HG02642 (cell line): ENCODE data around the gene ILF2.

Experiments
- ATAC-seq: cut with Tn5 transposase; IDR thresholded peaks from one replicate; pipeline ENCODE4 v1.9.1; 2021; ENCODE audit warnings: mild to moderate bottlenecking; ENCODE audit not compliant: unreplicated experiment, poor library complexity

ILF2 gene

DNA sequence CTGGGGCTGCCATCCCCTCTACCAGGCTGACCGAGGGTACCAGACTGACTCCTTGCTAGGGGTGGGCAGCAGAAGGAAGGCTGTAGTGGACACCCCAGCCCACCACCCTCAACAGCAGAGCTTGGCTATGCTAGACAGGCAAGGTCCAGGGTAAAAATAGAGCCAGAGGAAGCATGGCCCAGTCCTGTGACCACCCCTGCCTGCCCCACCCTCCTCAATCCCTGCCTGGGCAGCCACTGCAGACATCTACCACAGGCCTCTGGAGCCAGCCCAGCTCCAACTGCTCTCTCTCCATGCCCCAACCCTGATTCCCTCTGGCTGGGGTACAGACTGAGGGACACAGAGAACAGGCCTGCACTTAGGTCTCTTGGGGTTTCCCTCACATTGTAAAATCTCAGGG, 40.8 kb downstream of the ILF2 start:
- no peak for ATAC-seq

DNA sequence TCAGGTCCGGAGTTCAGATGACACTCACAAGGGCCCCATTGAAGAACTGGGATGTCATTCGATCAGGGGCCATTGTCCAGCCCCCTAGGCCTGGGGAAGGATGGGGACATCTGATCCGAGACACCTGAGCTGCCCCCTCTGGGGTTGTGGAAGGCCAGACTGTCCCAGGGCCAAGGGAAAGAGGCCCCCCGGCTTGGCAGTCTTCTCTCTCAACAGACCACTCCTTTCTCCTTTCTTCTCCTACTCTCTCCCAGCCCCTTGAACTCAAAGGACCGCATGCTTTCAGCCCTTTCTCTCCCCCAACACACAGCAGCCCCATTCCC, 41.5 kb downstream of the ILF2 start:
- ATAC-seq, result no peak

DNA sequence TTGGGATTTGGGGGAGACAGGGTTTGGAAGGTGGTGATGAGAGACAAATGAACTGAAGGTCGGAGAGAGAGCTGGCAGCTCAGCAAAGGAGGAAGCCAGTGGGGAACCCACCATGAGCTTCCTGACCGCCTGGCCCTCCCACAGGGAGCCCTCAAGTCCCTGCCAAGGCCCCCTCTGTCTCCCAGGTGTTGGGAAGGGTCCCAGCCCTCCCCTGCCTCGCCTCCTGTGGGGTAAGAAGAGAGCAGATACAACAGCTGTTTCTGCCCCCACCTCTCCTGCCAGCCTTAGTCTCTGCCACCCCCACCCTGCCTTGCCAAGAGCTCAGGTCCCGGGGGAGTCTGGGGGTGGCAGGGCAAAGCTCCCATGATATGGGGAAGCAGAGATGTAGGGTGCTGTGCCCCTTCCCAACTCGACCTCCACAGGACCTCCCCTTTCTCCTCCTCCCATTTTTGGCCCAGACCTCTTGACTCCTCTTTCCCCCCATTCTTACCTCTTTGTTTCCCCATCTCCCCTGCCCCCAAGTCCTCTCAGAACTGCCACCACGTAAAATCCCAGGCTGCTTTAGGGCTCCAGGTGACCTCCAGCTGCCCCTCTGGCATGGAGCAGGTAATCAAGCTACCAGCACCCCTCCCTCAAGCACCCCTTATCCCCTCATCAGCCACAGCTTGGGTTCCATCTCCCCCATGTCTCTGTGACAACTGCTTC, 42.0 kb downstream of the ILF2 start:
- no peak for ATAC-seq

DNA sequence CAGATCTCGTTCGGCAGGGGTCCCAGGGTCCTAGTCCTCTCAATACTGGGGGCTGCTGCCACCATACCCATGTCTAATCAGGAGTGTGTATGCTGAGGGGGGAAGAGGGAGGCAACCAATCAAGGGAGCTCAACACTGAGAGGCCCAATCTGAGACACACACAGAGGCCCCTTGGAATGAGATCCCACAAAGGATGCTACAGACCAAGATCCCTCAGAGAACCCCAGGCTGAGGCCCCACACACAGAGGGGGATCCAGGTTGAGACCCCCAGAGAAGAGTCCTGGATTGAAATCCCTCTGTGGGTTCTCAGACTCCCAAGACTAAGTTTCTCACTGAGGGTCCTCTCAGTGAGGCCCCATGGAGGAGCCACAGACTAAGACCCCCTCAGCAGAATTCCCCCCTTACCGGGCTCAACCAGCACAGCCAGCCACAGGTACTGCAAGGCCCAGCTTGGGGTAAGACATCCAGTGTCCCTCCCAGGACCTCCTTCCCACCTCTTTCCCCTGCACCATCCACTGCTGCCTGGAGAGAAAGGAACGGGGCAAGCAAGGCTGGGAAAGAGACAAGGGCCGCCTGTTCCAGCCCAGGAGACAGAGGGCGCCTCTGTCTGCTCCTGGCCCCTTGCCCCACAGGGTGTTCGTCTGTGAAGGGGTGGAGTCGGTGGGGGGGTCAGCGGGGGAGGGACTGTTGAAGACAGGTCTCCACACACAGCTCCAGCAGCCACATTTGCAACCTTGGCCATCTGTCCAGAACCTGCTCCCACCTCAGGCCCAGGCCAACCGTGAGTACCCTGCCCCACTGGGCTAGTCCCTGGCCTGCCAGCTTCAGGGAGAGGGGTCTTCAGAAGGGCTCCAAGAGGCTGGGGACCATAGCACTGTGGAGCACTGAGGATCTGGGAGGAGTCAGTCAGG, 42.8 kb downstream of the ILF2 start, which contains the start of gene S100A1:
Gene S100A1 (plus strand): TSS at position 720 of the 912 bp plus-strand sequence. CDS start 2,088 bp downstream, outside the sequence.
- ATAC-seq, result no peak

DNA sequence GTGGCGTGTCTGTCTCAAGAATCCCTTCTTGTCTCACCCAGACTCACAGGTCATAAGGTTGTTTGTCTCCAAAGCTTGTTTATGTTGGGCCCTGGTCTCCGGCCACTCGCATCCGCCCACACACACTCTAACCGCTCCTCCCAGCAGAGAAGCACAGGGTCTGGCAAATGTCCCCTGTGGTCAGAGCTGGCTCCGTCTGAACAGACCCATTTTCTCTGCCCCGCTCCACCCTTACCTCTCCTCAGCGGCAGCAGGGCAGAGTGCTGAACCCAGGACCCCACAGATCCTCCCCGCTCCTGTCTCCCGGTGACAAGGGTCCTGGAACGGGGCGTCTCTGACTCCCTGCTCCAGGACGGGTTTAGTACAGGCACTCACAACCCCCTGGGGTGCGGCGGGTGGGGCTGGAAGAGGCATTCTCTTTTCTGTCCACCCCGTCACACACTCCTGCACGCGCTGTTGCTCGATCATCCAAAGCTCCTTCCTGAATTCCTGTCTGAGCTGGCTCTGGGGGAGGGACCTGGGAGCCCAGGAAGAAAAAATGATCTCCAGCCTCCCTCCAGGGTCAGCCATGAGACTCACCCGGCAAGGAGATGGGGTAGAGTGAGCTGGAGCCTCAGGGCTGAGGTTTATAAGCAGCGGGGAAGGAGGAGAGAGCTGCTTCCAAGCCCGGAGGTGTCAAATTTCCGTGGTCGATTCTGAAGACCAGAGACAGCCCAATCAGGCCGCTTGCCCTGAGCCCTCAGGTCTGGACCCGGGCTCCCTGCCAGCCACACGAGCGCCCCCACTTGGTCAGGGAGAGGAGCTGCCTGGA, 43.7 kb downstream of the ILF2 start, which contains the start of gene S100A13:
Gene S100A13 (minus strand): TSS at position 602 of the 811 bp plus-strand sequence. CDS start 1,033 bp downstream, outside the sequence.
- no peak for ATAC-seq

DNA sequence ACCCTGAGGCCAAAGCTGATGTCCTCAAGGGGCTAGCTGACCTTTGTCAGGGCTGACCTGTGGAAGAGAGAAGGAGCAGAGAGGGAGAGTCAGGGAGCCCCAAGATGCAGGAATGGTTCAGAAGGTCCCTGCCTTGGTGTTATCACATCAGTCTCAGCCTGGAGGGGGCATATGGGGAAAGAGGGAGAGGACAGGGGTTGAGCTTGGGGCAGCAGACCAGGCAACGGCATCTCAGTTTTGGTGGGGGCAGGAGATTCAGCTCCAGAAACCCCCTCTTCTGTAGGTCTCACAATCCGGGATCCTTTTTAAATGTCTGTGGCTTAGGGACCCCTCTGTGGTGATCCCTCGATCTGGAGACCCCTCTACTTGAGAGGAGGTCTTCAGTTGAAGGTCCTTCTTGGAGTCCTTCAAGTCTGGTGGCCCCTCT, 44.3 kb downstream of the ILF2 start:
- ATAC-seq, result no peak

DNA sequence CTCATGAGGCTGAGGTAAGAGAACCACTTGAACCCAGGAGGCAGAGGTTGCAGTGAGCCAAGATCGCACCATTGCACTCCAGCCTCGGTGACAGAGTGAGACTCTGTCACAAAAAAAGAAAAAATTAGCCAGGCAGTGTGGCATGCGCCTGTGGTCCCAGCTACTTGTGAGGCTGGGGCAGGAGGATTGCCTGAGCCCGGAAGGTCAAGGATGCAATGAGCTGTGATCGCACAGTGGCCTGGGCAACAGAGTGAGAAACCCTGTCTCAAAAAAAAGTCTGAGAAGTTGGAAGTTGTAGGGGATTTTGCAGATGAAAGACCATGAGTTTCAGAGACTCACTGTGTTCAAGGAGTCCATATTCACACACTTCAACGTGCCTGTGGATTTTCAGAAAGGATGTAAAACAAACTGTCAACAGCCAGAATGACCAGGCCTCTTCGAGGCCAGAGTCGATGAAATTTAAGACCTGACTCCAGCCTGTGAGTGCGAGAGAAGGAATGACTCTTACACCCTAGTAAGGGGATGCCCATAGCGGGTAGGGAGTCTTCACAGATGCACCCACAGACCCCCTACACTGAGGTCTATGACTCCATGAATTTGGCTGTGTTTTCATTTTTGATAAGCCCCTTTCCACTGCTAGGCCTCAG, 45.7 kb downstream of the ILF2 start:
- no peak for ATAC-seq

DNA sequence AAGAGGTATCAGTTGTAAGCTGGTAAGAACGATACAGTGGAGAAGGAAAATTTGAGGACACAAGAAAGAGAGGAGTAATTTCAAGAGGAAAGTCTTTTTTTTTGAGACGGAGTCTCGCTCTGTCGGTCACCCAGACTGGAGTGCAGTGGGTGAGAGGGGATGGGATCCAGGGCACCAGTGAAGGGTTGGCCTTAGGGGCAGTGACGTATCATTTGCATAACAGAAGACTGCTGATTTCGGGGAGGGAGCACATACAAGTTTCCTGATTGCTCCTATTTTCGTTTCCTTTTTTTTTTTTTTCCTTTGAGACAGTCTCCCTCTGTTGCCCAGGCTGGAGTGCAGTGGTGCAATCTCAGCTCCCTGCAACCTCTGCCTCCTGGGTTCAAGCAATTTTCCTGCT, 47.7 kb downstream of the ILF2 start:
- ATAC-seq, result no peak

DNA sequence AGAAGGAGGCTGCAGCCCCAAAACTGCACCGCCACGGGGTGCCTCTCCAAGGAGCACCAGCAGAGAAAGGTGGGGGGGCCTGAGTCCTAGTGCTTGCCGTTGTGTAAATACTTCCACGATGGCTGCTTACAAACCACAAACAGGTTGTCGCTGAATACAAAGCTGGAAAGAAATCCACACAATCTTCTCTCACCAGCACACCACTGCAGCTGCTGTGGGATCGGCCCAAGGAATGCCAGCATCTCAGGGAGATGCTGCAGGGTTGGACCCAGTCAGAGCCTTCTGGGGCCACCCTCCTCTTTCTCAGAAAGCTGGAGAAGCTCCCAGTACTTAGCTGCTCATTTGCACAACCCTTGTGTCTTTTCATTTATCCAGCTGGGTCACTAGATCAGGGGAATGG, 51.6 kb downstream of the ILF2 start:
- ATAC-seq, result no peak

DNA sequence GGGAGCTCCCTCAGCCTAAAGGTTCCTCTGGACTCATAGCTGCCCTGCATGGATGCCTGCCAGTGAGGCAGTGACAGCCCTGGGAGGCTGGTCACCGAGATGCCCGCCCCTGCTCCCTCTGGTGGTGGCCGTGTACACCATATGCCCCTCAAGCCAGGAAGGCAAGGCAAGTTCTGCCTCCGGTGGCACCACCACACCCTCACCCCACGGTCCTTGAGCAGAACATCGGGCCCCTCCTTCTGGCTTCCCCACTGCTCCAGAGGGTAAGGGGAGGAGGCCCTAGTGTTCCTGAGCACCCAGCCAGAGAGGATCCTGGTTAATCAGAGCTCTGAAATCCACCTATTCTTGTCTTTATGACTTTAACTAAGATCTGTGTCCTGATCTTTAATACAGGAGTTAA, 53.1 kb downstream of the ILF2 start:
- ATAC-seq, result peak; percentile 71

DNA sequence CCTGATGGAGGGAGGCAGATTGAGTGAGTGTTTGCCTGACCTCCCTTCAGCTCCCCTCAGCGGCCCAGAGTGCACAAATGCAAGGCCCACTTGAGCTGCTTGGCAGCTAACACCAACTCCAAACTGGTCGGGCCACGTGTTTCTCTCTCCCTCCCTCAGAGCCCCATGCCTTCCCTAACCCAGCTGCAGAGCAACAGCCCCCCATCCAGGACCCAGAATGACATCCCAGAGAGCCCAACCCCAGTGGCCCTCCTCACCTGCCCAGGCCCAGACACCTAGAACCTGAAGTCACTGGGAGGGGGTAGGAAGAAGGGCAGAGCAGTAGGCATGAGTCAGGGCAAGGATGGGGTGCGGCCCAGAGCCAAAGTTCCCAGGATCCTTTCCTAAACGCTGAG, 53.9 kb downstream of the ILF2 start:
- ATAC-seq, result no peak

DNA sequence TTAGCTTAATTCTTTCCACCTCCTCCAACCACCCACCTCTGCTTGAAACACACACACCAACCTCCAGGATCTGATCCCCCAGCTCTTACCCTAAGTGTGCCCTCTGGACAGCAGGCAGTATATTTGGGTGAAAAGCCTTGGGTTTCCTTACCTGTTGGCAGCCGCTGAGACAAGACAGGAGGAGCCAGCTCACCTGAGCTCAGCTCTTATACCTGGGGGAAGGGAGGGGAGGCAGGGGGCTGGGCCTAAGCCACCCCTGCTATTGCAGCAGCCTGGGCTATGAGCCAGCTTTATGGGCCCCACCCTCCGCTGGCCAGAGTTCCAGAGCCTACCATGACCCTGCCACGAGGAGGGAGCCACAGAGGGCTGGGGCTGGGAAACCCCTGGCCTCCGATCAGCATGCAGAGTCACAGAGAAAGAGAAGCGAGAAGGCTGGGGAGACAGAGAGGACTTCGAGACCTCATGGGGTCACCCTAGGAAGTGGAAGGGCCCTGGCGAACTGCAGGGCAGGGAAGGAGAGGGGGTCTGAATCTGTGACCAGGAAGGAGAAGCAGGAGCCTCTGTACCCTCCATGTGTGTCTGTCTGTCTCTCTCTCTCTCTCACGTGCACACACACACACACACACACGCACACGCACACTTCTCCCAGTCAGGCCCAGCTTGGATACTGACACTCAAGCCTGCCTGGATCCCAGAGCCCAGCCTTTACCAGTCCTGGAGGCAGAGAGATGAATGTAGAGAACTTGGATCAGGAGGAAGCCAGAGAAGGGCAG, 54.5 kb downstream of the ILF2 start, which contains the start of gene S100A14:
Gene S100A14 (minus strand): TSS at position 182 of the 773 bp plus-strand sequence. CDS start 467 bp downstream, outside the sequence.
- no peak for ATAC-seq

DNA sequence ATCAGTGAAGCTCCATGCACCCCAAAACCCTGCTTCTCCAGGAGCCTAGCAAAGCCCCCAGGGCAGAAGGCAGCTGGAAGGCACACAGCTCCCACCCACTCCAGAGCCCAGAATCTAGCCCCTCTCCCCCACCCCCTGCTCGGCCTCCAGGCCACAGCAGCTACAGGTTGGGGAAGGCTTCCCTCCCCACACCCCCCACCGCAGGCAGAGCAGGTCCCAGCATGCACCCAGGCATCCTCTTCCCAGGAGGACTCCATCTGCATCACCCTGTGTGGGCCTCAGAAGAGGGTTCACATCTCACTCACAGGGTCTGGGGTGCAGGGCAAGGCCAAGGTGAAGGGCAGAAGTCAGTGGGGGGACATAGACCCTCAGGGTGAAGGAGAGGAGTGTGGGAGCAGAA, 55.4 kb downstream of the ILF2 start:
- no peak for ATAC-seq

DNA sequence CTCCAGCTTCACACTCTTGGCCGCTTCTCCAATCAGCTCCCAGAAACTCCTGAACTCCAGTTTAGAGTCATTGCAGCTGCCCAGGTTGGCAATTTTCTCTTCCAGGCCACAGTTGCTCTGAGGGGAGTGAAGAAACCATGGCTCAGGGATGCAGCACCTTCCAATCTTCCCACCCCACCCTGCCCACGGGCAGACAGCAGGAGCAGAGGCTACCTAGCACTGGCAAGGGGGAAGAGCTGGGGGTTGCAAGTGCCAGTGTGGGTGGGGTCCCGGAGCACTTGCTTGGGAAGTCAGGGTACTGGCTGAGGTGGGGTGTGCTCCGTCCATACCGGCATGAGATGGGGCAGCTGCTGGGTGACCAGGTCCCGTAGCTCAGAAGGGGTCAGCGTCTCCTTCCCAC, 55.9 kb downstream of the ILF2 start:
- ATAC-seq, result no peak

DNA sequence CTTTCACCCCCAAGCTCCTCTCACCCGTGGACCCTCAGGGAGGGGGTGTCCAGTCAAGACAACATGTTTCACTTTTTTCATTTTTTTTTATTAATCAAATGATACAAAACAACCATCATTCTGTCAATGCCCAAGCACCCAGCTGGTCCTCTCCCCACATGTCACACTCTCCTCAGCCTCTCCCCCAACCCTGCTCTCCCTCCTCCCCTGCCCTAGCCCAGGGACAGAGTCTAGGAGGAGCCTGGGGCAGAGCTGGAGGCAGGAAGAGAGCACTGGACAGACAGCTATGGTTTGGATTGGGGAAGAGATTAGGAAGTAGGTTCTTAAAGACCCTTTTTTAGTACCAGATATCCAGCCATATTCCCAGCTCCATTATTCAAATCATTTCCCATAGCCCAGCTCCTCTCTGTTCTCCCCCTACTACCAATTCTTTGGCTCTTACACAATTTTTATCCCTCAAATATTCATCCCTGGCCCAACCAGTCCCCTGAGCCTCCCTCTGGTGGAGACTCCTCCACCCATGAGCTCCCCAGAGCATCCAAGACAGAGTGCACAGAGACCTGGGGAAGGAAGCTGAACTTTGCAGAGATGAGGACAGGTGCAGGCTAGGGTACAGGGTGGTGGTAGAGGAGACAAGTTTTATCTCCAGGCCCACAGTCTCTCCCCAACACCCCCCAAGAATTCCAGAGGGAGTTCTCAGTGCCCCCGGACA, 56.4 kb downstream of the ILF2 start:
- no peak for ATAC-seq

DNA sequence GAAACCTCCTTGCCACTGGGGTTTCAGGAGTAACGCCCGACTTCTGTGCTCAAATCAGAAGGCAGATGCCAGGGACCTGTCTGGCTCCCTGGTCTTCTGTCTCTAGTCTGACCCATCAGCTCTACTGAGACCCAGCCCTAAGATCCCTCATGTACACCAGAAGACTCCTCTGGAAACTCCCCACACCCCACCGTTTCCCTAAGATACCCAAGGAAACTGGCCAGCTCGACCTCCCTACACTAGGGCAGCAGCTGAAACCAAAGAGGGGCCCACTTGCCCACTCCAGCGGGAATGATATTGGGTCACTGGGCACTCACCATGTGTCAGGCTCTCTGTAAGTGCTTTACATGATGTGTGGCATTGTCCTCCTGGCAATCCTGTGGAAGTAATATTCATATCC, 57.4 kb downstream of the ILF2 start:
- ATAC-seq, result no peak

DNA sequence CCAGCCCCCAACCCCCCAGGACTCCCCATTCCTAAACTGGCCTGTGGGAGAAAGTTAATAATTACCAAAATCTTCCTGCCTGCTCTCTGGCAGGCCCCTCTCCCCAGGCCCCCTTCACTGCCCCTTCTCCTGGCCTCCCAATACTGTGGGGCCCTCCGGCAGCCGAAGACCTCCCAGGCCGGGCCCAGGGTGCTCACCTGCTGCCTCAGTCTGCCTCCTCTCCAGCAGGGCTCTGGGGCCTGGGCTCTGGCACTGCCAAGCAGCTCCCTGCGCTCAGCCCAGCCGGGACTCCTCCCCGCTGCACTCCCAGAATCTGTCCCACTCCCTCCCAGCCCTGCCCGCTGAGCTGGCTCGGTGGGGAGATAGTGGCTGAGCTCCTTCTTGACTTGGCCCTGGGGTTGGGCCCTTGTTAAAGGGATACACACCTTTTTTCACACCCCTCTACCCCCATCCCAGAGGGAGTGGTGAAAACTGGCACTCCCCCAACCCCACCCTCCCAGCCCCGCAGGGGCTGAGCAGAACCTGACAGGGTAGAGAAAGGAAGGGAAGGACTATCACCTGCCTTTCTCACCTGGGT, 58.0 kb downstream of the ILF2 start, which contains the start of gene S100A16:
Gene S100A16 (minus strand): TSS at position 383 of the 577 bp plus-strand sequence. CDS start 4,986 bp downstream, outside the sequence.
- ATAC-seq, result no peak

DNA sequence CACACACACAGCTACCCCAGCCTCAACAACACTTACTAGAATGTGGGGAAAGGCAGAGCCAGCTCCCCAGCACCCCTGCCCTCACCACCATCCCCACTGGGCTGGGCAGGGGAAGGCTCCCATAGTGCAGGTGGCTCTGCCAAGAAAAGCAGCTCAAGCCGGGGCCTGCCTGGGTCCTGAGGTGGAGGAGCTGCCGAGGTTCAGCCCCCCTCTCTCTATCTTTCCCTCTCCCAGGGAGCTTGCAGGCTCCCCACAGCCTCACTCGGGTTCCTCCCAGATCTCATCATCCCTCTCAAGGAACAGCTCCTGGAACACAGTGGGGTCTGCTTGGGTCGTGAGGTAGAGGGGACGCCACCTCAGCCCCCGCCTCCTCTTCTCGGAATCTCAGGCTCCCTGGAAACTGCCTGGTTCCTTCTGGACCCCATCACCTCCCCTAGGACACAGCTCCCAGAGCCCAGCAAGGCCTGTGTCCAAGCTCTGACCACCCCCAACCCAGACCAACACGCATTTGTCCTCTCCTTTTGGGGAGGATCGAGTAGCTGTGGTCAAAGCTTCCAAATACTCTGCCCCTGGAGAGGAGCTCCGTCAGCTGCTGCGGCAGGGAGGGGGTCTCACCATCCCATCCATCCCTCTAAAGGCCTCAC, 58.6 kb downstream of the ILF2 start:
- ATAC-seq, result no peak
